HG03378 (cell line): Measurements from ENCODE around the gene NAA38.
"Not testable (repeated sequence)": the region's sequence is repeated elsewhere in the genome, so short reads cannot be mapped to it uniquely, and the experiment has no call there.

Source experiments
- ATAC-seq: cut with Tn5 transposase; IDR thresholded peaks from one replicate; pipeline ENCODE4 v1.9.1; 2021; ENCODE audit warnings: mild to moderate bottlenecking, moderate library complexity; ENCODE audit not compliant: unreplicated experiment

NAA38 gene

GRCh38 chr17:7882068-7882467 is 24.7 kb upstream of the NAA38 start:
- no peak for ATAC-seq

- ATAC-seq, result no peak
Observed at GRCh38 chr17:7881276-7882054, 24.1 kb upstream of the NAA38 start.

- no peak for ATAC-seq
Observed at GRCh38 chr17:7880076-7880868, 22.9 kb upstream of the NAA38 start.

GRCh38 chr17:7878234-7878633 is 20.9 kb upstream of the NAA38 start:
- no peak for ATAC-seq

GRCh38 chr17:7875804-7876370 is 18.5 kb upstream of the NAA38 start:
- no peak for ATAC-seq

GRCh38 chr17:7873051-7873450 is 15.7 kb upstream of the NAA38 start:
- ATAC-seq, result no peak

- ATAC-seq, result no peak
Observed at GRCh38 chr17:7867881-7868329, 10.5 kb upstream of the NAA38 start.

- ATAC-seq, result no peak
Observed at GRCh38 chr17:7864995-7865650, 7.8 kb upstream of the NAA38 start.

- ATAC-seq, result not testable (repeated sequence)
Observed at GRCh38 chr17:7864384-7864783, 7.0 kb upstream of the NAA38 start.

GRCh38 chr17:7862692-7863437 is 5.5 kb upstream of the NAA38 start:
- ATAC-seq, result no peak

- no peak for ATAC-seq
Observed at GRCh38 chr17:7859028-7859427, 1.7 kb upstream of the NAA38 start.

GRCh38 chr17:7858522-7858810 is 1.1 kb upstream of the NAA38 start:
- ATAC-seq, result no peak

- ATAC-seq, result peak; percentile 37
Observed at GRCh38 chr17:7857713-7858521, 558 bp upstream of the NAA38 start, which contains the start of gene CYB5D1. TSS of gene CYB5D1 (plus strand) at chr17:7858003. CDS start at chr17:7858135, 132 bp downstream.

GRCh38 chr17:7856011-7856810 is 1.1 kb downstream of the NAA38 start:
- no peak for ATAC-seq

GRCh38 chr17:7855660-7856010 is 1.7 kb downstream of the NAA38 start:
- no peak for ATAC-seq

GRCh38 chr17:7854851-7855659 is 2.3 kb downstream of the NAA38 start, which contains the start of gene TMEM88:
TSS of gene TMEM88 (plus strand) at chr17:7855066. CDS start at chr17:7855075, 9 bp downstream.
- no peak for ATAC-seq

GRCh38 chr17:7854078-7854777 is 3.1 kb downstream of the NAA38 start:
- no peak for ATAC-seq

GRCh38 chr17:7853691-7854038 is 3.7 kb downstream of the NAA38 start:
- no peak for ATAC-seq
